Stimulated activated CD8-positive, alpha-beta memory T cell treated with anti-CD3 and anti-CD28 coated beads, Interleukin-12 subunit alpha, Interleukin-12 subunit beta, amount 100 ng/mL, for 4 hours (primary cell): ENCODE data around the gene DIP2C.
"Not testable (repeated sequence)": the region's sequence is repeated elsewhere in the genome, so short reads cannot be mapped to it uniquely, and the experiment has no call there.

Experiments used
- DNase-seq: peaks from one replicate; pipeline ENCODE4 v3.0.0-alpha.2; 2020; ENCODE audit warnings: low read depth

Gene DIP2C

DNA sequence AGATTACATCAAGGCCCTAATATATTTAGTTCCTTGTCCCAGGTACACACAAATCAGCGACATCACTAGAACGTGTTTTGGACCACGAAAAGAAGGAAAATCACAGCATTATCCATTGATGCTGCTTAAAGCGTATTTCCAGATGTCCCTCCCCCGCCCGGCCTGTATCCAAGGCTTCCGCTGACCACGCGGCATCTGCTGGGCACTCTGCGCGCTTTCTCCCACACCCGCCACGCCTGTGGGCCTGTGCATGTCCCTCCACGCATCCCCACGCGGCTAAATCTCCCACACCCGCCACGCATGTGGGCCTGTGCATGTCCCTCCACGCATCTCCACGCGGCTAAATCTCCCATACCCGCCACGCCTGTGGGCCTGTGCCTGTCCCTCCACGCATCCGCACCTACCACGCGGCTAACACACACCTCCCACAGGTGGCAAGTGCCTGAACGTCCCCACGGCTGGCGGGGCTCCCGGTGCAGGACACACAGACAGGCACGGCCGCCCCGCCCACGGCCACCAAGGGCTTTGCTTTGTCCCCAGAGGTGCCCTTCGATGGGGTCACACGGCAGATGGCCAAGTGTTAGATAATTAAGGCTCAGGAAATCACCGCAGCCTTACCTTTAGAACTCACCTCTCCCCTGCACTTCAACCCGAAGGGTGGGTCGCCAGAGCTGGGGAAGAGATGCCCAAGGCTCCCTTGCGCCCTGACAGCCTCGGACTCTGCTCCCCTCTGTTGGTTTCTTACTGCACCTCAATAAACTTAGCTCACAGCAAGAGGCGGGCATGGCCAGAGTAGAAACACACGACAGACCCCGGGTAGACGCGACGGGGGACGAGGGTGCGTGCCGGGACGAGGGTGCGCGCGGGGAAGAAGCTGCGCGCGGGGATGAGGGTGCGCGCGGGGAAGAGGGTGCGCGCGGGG is 49.5 kb downstream of the DIP2C start:
- no peak for DNase-seq

DNA sequence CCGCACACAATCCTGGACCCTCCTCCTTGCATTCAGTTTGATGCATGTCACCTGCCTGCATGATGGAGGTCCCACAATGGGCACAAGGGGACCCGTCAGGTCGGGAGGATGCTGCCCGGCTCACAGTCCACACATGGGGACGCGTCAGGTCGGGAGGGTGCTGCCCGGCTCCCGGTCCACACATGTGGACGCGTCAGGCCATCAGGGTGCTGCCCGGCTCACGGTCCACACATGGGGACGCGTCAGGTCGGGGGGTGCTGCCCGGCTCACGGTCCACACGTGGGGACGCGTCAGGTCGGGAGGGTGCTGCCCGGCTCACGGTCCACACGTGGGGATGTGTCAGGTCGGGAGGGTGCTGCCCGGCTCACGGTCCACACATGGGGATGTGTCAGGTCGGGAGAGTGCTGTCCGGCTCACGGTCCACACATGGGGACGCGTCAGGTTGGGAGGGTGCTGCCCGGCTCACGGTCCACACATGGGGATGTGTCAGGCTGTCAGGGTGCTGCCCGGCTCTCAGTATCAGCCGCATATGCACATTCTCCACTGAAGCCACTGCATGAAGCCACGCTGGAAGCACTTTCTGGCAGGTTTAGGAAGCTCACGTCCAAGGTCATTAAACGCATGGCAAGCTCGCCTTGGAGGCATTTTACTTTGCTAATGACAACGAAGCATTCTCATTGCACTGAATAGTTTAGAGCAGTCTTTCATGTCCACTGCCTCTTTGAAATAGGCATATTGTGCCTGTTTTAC is 50.3 kb downstream of the DIP2C start:
- no peak for DNase-seq

DNA sequence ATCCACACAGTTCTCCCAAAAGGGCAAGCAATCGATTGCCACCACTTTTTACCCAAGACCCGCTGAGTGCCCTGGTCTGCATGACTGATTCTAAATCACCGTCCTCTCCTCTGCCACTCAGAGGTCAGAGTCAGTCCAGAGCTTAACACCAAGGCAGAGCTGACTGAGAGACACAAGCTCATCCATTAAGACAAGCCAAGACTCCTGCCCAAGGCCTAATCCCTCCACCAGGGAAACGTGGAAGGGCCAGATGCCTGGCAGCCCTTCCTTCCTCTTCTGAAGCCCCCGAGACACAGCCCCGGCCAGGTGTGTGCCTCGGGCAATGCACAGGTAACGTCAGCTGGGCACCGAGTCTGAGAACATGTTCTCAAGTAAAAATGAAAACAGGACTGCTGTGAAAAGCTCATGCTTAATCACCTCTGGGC is 51.7 kb downstream of the DIP2C start:
- DNase-seq, result no peak

DNA sequence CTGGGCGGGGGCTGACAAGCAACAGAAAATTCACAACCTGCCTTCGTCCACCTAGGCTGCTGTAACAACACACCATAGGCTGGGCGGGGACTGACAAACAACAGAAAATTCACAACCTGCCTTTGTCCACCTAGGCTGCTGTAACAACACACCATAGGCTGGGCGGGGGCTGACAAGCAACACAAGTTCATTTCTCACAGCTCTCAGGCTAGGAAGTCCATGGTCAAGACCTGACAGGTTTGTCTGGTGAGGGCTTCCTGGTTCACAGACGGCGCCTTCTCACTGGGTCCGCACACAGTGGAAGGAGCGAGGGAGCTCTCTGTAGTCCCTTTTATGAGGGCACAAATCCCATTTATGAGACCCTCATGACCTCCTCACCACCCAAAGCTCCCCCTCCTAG is 52.2 kb downstream of the DIP2C start:
- no peak for DNase-seq

DNA sequence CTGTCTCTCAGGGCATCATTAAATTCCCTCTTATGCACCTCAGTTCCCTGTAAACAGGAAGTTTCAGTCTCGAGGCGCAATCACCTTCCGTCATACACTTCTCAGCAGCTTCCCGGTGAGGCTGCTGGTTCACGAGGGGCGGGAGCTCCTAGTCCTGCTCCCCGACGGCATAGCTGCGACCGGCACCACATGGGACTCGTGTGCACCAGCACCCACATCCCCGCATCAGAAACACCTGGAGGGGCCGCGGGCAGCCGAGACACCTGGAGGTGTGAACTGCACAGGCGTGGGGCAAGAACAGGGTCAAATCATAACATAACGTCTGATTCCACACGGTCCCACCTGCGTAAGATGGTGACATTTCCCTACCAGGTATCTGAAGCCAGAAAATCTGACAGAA is 52.7 kb downstream of the DIP2C start:
- DNase-seq, result no peak

DNA sequence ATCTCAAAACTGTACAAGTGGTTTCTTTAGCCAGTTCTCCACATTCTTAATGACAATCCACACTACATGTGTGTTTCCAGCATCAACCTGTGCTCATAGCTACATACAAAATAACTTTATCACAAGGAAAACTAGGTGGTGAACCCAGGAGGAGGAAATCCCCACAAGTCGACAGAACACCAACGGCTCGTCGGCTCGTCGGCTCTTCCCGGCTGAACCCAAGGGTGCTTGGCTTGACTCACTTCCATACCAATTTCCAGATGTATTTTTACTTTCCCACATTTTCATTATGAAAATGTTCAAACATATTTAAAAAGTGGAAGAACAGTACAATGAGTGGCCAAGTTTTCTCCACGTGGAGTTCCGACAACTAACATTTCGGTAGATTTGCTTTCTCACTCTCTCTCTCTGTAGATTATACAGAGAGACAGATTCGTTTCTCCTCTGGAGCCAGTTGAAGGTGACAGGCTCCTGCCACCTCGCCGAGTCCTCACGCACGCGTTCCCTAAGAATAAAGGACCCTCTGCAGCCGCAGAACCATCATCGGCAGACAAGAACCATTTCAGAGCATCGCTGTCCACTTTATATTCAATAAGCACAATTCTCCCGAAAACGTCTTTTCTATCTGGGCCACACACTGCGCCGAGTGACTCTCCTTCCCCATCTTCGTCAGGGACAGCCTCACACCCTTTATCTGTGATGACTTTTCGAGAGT is 53.3 kb downstream of the DIP2C start:
- no peak for DNase-seq

DNA sequence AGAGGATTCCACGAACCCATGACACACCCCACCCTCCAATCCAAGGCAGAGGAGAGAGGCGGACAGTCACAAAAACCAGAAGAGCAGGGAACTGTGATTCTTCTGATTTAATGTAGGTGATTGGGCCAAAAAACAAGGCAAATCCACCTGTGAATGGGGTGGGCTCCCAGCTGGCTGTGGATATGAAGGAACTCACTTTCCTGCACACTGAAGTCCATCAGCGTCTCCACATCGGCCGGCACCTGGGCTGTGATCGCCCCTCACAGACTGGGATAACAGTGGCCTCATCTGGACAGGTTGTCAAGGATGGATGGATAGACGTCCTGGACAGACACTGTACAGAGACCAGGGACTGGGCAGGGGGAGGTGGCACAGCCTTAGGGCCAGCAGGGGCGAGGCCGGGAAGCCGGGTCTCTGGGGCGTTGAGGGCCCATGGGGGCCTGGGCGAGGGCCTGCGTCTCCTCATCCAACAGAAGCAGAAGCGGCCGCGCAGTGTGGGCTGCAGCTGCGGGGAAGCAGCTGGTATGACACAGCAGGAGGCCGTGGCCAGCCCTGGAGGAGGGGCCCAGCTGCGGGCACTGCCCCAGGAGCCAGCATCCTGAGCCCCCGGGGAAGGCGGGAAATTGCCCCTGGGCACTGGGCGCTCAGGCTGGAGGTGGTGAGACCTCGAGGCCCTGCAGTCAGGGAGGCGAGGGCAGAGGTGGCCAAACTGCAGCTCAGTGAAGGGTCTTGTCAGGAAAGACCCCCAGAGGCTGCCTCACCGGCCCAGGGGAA is 54.2 kb downstream of the DIP2C start:
- DNase-seq, result no peak

DNA sequence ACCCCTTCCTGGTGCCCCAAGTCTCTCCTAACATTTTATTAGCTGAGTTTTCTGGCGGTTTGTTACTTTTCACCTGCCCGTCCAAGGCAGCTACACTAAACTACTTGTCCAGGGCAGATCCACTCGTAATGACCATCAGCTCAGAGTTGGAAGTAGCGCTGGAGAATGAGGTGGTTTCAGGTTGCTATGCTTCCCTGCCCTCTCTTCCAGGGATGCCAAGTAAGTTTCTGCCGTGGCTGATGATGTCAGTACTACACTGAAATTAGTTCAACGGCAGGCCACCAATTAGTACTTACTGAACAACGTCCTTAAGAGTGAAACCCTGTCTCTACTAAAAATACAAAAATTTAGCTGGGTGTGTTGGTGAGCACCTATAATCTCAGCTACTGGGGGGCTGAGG is 55.2 kb downstream of the DIP2C start:
- DNase-seq, result no peak

DNA sequence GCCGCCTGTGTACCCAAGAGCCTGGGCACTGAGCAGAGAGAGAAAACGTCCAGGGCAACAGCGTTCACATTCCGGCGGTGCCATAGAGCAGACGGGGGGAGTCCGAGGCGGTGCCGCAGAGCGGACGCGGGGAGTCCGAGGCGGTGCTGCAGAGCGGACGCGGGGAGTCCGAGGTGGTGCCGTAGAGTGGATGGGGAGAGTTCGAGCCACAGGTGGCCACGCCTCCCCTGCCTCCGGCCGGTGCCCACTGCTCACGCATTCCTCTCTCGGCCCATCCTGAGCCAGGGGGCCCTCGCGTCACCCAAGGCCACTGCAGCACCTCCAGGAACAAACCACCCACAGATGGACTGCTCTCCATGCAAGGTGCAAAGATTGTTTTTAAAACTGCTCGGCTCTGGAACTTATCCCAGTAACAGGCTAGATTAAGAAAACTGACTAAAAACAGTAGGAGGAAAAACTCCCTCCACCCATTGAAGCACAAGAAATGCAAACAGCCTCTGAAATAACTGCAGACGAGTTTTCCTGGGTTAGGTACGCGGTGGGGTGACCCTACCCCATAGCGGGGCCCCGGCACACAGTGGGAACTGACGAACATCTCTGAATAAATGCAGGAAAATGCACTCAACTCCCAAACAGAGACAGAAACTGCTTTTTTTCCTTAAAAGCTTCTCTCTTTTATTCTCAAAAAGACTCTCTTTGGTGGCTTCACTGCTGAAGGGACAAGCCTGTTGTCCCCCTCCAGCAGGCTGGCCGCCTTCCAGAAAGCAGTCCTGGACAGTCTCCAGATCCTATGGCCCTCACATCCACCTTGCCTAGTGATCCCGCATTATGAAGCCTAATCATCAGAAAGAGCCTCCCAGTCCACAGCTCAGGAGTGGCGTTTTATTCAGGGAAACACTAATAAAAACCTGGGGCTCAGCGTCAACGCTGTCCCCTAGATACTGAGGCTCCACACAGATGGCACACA is 55.9 kb downstream of the DIP2C start:
- DNase-seq, result no peak

DNA sequence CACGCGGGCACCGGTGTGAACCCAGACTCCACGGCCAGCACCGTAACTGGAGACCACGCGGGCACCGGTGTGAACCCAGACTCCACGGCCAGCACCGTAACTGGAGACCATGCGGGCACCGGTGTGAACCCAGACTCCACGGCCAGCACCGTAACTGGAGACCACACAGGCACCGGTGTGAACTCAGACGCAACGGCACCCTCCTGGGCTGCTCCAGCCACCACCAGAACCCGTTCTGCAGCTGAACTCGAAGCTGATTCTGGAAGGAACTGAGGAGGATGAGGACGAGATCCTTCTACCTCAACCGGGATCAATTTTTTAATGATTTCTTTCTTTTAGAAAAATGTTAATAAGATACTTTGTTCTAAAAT is 56.7 kb downstream of the DIP2C start:
- DNase-seq, result not testable (repeated sequence)

DNA sequence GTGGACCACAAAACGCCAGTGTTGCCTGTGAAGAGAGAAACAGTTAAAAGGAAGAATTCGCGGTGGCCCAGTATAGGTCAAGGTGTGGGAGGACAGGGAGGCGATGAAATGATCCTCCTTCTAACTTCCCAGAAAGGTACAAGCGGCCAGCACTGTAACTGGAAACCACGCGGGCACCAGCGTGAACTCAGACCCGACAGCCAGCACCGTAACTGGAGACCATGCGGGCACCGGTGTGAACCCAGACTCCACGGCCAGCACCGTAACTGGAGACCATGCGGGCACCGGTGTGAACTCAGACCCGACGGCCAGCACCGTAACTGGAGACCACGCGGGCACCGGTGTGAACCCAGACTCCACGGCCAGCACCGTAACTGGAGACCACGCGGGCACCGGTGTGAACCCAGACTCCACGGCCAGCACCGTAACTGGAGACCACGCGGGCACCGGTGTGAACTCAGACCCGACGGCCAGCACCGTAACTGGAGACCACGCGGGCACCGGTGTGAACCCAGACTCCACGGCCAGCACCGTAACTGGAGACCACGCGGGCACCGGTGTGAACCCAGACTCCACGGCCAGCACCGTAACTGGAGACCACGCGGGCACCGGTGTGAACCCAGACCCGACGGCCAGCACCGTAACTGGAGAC is 57.2 kb downstream of the DIP2C start:
- DNase-seq, result not testable (repeated sequence)

DNA sequence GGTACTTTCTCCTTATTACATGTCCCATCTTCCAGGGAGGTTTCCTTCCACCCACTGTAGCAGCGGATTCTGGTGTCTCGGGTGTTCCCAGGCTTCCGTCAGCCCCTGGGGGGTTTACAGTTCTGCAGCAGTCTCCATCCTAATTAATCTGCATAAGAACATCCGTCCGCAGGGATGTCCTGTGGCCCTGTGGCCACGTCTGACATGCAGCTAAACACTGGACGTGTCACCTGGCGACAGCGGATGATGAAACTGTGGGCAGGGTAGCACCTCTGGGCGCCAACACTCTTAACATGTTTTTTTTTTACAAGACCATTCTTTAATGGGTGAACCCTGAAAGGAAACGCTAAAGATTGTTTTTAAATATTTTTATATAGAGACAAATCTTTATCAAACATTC is 58.2 kb downstream of the DIP2C start:
- no peak for DNase-seq

DNA sequence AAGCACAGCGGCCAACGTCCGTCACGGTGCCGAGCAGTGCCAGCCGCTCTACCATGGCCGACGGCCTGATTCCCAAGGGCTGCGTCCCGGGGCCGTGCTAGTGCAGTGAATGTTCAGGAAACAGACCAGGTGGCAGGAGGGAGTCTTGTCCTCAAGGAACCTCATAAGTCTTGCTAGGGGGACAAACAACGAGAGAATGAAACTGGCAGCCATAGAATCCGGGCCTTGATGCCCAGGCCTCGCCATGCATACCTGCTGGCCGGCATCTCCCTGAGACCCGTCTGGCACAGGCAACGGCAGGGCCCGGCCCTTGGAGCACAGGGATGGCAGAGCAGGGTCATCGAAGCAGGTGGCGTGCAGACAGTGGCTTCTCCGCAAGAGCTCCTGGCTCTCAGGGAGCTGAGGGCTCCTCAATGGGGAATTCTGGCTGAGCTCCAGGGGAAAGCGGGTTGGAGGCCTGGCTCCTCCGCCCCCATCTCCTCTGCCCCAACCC is 58.8 kb downstream of the DIP2C start:
- no peak for DNase-seq

DNA sequence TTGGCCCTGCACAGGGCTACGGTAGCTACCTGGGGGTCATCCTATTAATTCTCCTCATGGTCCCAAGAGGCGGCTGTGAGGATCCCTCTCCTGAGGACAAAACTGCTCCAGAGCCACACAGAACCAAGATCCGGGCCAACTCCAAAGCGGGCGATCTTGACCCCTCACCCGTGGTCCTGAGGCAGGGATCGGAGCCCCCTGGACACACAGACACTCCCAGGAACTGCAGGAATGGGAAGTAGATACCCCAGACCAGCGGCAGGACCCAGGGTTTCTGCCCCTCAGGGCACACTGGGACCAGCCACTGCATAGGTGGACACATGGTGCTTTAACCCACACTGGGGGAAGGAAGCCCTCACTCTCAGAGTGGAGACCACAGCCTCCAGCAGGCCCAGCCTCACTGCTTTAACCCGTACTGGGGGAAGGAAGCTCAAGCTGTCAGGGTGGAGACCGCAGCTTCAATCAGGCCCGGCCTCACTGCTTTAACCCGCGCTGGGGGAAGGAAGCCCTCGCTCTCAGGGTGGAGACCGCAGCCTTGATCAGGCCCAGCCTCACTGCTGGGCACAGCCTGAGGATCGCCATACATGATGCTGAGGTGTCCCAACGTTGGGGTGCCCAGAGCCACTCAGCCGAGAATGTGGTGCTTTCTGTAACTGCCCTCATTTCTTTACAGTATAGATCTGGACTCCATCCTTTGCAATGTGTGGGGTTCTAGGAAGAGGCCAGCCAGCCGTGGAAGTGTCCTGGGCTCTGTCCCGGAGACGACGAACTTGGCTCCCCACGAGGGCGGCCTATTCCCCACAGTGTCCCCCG is 60.1 kb downstream of the DIP2C start:
- no peak for DNase-seq

DNA sequence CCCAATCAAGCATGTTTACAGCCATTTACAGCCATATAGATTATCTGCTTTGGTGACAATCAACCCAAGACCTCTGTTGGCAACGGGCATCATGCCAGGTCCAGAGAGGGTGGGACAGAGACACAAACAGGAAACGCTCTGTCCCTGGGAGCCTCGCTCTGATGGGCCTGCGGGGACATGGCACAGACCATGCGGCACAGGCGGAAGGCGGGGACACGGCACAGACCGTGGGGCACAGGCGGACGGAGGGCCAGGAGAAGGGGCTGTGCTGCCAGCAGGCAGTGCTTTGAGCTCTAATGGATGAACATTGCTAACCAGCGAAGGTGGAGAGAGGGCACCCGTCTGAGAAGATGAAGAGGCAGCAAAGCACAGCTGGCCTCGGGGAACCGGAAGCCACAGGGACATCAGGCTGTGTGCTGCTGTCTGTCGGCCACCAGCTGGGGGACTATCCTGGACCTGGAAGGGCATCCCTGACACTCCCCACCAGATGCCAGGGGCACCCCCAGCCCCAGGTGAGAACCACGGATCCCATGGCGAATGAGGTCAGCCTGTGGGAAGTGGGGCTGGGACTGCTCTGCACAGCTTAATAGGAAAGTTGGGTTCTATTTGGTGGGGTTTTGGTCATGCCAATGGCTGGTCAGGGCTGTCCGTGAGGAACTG is 61.0 kb downstream of the DIP2C start:
- DNase-seq, result no peak

DNA sequence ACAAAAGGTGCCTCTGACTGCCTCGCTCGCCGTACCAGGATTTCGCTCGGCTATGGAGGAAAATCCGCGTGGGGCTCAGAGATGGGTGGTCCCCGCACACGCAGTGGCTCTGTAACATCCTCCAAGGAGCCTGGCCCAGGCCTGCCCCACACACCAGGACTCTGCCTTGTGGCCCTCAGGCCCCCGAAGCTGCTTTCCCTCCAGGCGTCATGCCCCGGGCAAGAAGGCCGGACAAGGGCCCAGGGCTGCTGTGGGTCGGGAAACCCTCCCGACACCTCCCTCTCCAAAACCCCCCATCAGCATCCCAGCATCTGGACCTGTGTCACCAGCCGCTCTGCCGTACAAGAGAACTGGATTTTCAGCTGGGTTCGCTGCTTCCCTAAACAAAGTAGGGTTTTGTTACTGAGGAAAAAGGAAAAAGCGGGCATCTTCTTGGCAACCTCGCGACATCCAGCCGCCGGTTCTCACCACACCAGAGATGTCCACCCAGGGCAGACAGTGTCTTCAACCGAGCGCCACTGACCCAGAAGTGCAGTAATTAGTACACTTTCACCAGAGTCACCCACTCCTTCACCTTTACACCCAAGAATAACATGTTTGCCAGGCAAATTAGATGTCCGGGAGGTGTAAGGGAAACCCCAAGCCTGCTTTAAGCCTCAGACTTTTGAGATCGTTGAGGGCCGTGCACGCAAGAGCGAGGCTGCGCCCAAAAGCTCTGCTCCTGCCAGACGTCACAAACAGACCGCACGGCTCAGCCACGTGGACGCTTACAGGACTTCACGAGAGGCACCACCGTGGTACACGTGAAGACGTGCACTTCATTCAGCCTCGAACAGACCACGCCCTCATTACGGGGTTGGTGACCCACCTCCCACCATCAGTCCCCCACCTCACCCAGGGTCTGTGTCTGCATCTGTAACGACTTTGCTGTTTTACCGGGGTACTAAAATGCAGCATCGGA is 62.2 kb downstream of the DIP2C start:
- DNase-seq, result no peak
